NCI-H2196 treated with DMSO at 0.1 percent for 48 hours (cell line): ENCODE results near the gene AP3B2.

Experiments used
- DNase-seq: peaks from one replicate; lab custom pipeline; 2025; ENCODE audit not compliant: unreplicated experiment; lab: John Stamatoyannopoulos, UW

AP3B2 gene

GRCh38 chr15:82697735-82698407, 11.8 kb downstream of the AP3B2 start:
- no peak for DNase-seq

GRCh38 chr15:82692171-82692570, 17.5 kb downstream of the AP3B2 start:
- DNase-seq: no peak

GRCh38 chr15:82689147-82689546, 20.5 kb downstream of the AP3B2 start:
- no peak for DNase-seq

GRCh38 chr15:82688691-82689090, 21.0 kb downstream of the AP3B2 start:
- no peak for DNase-seq

GRCh38 chr15:82681371-82681770, 28.3 kb downstream of the AP3B2 start:
- no peak for DNase-seq

GRCh38 chr15:82680200-82681102, 29.2 kb downstream of the AP3B2 start:
- DNase-seq: peak; percentile 64

GRCh38 chr15:82679626-82680199, 30.0 kb downstream of the AP3B2 start:
- no peak for DNase-seq

GRCh38 chr15:82677720-82678323, 31.9 kb downstream of the AP3B2 start:
- DNase-seq: no peak

GRCh38 chr15:82674873-82675272, 34.8 kb downstream of the AP3B2 start:
- no peak for DNase-seq

GRCh38 chr15:82670699-82671098, 39.0 kb downstream of the AP3B2 start:
- DNase-seq: no peak

GRCh38 chr15:82666606-82667005, 43.1 kb downstream of the AP3B2 start:
- no peak for DNase-seq

GRCh38 chr15:82664021-82664420, 45.7 kb downstream of the AP3B2 start:
- DNase-seq: no peak

GRCh38 chr15:82663186-82663600, 46.5 kb downstream of the AP3B2 start:
- no peak for DNase-seq

- DNase-seq: no peak
These were observed 47.0 kb downstream of the AP3B2 start for GRCh38 chr15:82662641-82663040.

GRCh38 chr15:82660378-82660777, 49.3 kb downstream of the AP3B2 start:
- DNase-seq: no peak

- no peak for DNase-seq
These were observed 52.9 kb downstream of the AP3B2 start for GRCh38 chr15:82656641-82657266.

GRCh38 chr15:82655606-82656005, 54.1 kb downstream of the AP3B2 start:
- no peak for DNase-seq

- DNase-seq: no peak
These were observed 56.0 kb downstream of the AP3B2 start for GRCh38 chr15:82653483-82654168.

GRCh38 chr15:82651708-82652107, 58.0 kb downstream of the AP3B2 start:
- DNase-seq: no peak

- no peak for DNase-seq
These were observed 59.5 kb downstream of the AP3B2 start for GRCh38 chr15:82650046-82650670.
